Stimulated activated CD4-positive, alpha-beta T cell treated with anti-CD3 and anti-CD28 coated beads, Interleukin-1b, Interleukin-23, amount 100 ng/mL, for 4 hours (primary cell): Measurements from ENCODE around the gene UBE2U.
"Not testable (repeated sequence)": the region's sequence is repeated elsewhere in the genome, so short reads cannot be mapped to it uniquely, and the experiment has no call there.

Experiments used
- DNase-seq, 2 donors: peaks; one replicate each; pipeline ENCODE4 v3.0.0-alpha.2; 2020; ENCODE audit warnings: low read depth in 2 of 2

The UBE2U gene

GRCh38 chr1:64240206-64240605 is 36.8 kb downstream of the UBE2U start:
- DNase-seq = no peak

DNA sequence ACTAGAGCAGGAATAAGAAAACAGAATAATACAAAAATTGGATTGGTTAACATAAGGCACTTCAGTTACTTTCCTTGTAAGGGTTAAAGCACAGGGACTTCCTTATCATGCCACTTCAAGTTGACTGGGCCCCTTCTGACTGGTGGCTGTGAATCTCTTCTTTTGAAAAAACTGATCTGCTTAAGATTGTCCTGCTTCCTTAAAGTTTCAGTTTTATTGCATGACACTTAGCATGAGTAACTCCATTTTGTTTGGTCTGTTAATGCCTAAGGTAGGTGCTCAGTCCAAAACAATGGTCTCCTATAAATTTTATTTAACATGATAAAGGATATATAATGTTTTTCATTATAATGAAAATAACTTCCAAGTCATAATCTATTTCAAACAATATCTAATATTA is 37.6 kb downstream of the UBE2U start:
- no peak for DNase-seq

DNA sequence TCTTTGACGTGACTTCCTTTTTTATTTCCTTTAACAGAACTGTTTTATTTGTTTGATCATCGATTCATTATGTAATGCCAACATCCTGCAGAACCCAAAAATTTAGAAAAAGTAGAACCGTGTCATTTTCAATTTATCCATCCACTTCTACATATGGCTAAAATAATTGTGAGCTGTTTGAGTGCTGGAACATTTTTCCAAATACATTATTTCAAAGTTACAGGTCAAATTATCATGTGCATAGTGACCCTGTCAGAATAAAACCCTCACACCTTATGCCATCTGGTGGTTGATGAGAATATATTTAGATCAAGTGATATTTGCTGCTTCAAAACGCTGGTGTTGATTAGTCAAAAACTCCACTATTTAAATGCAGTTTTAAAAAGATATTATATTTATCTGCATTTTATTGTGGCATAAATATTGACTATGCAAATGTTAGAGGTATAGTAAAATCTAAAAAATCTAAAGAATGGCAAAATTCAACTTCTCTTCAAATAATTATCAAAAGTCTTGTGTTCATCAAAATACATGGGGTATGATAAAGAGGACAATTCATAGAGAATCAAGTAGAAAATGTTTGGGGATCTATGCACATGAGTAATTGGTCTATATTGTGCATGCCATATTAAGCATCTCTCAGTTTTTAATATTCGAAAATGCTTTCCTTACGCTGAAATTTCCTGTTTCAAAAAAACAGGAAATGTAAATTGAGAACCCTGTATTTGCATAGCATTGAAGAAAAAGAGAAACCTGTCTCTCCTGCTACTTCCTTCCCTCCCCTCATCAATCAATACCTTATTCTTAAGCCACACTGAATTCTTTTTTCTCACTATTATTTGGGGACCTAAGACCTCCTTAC is 39.7 kb downstream of the UBE2U start:
- no peak for DNase-seq

DNA sequence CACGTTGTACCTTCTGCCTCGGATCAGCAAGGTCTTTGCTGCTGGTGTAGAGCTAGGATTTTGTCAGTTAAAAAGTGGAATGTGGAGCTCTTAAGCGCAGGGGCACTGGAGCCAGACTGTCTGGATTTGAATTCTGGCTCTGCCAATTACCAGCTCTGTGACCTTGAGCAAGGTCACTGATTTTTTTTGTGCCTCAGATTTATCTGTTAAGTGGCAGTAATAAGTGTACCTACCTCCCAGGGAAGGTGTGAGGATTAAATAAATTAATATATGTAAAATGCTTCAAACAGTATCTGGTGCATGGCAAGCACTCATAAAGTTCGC is 40.3 kb downstream of the UBE2U start:
- DNase-seq = no peak

DNA sequence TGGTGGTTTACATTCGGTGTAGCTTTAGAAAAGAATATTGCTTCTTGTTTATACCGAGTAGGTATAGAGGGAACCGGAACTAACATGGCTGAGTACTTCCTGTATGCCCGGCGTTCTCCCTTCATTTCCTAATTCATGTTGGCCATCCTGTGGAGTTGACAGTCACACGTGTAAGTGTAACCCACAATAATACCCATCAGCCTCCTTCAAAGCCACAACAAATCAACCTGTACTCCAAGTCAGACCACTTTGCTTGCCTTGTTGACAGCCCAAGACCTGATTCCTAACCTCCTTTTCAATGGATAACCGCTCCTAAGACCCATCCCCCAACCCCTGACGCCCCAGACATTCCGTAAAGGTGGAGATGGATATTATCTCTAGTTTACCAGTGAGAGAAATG is 42.1 kb downstream of the UBE2U start:
- no peak for DNase-seq

DNA sequence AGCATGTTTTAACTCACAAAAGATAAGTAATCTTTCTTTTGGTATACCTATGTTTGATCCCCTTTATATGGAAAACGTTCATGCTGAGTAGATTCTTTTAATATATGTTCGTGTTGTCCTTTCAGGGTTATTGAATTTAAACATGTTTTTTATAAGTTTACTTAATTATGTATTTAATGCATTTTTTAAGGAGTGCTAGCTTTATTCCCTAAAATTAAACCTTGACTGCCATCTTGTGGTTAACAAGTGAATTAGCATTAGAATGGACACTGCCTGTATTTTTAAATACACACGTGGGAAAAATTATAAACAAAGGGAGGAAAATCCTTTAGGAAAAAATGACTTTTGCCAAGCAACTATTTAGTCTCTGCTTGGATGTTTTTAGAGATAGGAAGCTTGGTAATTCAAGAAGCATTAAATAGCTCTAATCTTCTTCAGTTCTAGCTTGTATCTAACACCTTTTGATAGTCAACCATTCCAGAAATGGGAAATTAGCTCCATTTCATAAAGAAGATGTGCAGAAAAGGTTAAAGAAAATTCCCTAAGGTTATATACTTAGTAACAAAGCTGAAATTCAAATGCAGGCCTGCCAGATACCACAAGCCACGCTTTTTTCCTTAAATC is 43.0 kb downstream of the UBE2U start:
- DNase-seq = no peak

DNA sequence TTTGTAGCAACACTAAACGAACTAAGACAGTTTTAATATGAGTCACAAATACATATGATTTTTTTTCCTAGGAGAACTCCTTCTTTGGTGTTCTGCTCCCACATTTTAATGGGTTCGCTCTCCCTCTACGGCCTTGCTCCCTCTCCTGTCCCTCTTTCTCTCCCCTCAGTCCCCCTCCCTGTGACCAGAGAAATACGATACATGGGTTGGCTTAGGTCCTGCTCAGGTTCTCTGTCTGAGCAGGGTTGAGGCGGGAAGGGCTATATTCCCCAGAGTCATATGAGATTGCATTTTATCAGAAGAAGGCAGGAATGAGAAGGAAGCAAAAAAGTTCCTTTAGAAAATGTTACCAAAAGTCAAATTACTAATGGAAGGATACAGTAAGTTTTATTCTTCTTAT is 44.6 kb downstream of the UBE2U start:
- no peak for DNase-seq

- DNase-seq = not testable (repeated sequence)
Observed at GRCh38 chr1:64250472-64250871, 47.0 kb downstream of the UBE2U start.

- no peak for DNase-seq
Observed at GRCh38 chr1:64251971-64252370, 48.5 kb downstream of the UBE2U start.

DNA sequence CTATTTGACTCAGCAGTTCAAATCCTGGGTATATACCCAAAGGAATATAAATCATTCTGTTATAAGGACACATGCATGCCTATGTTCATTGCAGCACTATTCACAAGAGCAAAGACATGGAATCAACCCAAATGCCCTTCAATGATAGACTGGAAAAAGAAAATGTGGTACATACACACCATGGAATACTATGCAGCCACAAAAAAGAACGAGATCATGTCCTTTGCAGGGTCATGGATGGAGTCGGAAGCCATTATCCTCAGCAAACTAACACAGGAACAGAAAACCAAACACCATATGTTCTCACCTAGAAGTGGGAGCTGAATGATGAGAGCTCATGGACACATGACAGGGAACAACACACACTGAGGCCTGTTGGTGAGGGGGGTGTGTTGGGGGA is 53.8 kb downstream of the UBE2U start:
- not testable (repeated sequence) for DNase-seq

GRCh38 chr1:64258444-64258843 is 55.0 kb downstream of the UBE2U start:
- DNase-seq = not testable (repeated sequence)

DNA sequence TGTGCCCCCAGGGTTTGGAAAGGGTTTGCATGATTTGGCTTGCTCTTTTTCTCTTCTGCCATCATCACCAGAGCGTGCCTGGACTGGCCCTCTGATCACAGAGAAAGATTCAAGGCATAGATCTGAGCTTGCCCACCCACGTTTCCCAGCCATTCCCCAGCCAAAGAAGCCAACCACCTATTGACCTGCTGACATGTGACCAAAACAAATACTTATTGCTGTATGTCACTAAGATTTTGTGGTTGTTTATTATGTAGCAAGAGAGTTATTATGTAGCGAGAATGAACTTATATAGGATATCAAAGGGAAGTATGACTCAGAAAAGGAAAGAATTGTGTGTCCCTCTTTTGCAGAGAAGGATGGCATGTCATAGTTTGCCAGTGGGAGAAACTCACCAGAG is 59.9 kb downstream of the UBE2U start:
- no peak for DNase-seq

DNA sequence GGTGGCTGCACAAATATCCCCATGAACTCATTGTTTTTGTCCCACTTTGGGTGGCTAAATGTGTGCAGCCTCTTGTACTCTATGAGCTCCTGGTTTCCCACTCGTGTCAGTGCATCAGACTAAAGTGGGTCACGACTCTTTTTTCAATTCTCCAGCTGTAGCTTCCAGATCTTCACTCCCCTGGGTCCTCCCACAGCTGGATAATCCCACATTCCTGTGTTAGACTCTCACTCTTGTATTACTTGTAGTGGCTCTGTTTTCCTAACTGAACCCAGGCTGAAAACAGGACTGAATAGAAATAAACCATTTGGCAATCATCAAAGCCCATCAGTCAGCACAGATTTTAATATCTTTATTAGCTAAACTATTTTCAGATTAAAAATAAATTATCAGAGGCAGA is 60.4 kb downstream of the UBE2U start:
- DNase-seq = no peak

GRCh38 chr1:64265141-64265540 is 61.7 kb downstream of the UBE2U start:
- DNase-seq = no peak

GRCh38 chr1:64266991-64267390 is 63.6 kb downstream of the UBE2U start:
- DNase-seq = no peak

- DNase-seq = peak; percentile 32 to 65
Observed at GRCh38 chr1:64268653-64269557, 65.5 kb downstream of the UBE2U start.

DNA sequence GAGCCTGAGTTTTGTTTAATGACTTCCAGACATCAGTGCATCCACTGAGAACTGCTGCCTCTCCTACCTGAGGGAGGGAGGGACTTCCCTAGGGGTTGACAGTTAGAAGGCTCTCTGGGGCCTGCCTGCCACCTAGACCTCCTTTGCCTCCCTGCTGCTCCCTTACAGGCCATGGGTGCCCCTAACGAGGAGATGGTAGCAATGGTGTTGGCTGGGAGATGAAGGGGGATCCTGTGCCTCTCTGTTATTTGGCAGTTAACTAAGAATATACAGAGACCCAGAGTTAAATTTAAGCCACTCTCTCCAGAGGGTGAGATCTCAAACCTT is 66.1 kb downstream of the UBE2U start:
- DNase-seq = no peak

- DNase-seq = no peak
Observed at GRCh38 chr1:64280001-64280400, 76.6 kb downstream of the UBE2U start.

DNA sequence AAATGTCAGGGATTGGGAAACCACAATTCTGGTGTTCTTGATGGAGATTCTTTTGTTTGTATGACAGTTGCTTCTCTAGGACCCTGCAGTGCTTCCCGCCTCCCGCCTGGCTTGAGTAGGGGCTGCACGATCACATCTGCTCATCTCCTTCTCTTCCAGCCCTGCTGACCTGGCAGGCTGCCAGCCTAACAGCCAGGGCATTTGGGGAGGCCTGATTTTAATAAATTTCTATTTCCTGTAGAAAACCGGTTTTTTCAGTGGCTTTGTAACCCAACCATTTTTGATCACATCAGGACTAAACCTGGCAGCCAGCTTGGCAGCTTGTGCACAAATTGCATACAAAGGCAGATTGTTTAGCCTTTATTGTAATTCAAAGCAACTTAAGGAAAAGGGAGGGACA is 78.9 kb downstream of the UBE2U start:
- no peak for DNase-seq

- no peak for DNase-seq
Observed at GRCh38 chr1:64287071-64287470, 83.6 kb downstream of the UBE2U start.

DNA sequence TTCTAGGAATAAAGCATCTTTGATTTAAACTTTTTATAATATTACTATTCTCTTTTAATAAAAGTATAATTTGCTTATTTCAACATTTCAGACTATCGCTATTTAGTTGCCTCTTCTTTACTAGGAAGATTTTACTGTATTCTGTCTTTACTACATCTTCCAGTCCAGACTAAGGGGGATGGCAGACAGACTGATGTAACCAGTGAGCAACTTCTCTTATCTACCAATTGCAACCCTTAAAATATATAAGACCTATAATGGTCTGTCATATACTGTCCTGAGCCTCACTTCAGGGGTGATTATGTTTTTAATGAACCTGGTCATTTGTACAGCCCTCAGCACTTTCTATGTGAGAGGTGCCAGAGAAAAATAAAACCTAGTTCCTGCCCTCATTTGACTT is 87.0 kb downstream of the UBE2U start:
- DNase-seq = no peak

- no peak for DNase-seq
Observed at GRCh38 chr1:64291931-64292330, 88.5 kb downstream of the UBE2U start.

DNA sequence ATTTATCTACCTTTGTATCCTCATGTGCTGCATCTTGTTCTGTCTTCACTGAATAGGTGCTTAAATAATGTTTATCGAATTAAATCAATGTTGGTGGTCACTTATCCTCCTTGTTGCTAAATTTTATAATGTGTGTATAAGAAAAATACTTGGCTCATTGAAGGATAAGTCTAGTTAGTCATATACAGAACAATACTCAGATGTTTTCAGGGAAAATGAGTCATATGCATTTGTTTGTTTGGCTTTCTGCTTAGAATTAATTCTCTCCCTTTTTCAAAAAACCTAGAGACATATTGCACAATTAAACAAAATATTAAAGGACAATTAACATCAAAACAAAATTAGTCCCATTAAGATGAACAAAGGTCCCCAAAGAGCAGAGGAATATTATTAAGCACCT is 89.0 kb downstream of the UBE2U start:
- DNase-seq = no peak
